HepG2 (cell line): ENCODE data around the gene FAM187B. TPM values are rescaled to one million over a fixed set of nuclear protein-coding genes. Genes with fewer than 3 reads are reported as not detected.

Experiments used
- DMAP1 ChIP-seq: IDR thresholded peaks from 2 replicates; pipeline ENCODE4 v1.6.1; 2016
- GATA4 ChIP-seq: sonication (generic); IDR thresholded peaks from 2 replicates; pipeline ENCODE4 v1.6.1; 2016; ENCODE audit warnings: antibody characterized with exemption, low read depth, borderline replicate concordance
- GTF3A ChIP-seq: sonication (generic); formaldehyde crosslinking; conservative IDR thresholded peaks from 2 replicates; pipeline ENCODE4 v1.4.0; 2020; ENCODE audit warnings: mild to moderate bottlenecking, missing genetic modification reagents
- MTA1 ChIP-seq: sonication (generic); formaldehyde crosslinking; IDR thresholded peaks from 2 replicates; pipeline ENCODE4 v1.4.0; 2020; ENCODE audit warnings: missing genetic modification reagents, mild to moderate bottlenecking, borderline replicate concordance
- NFE2L2 ChIP-seq: fragments of 150-350 bp; IDR thresholded peaks from 2 replicates; pipeline ENCODE4 v1.6.1; 2014; ENCODE audit warnings: low read length
- RORA ChIP-seq: sonication (generic); formaldehyde crosslinking; IDR thresholded peaks from 2 replicates; pipeline ENCODE4 v1.5.0; 2020; ENCODE audit warnings: mild to moderate bottlenecking, missing genetic modification reagents, moderate library complexity
- ZFX ChIP-seq: sonication (generic); formaldehyde crosslinking; IDR thresholded peaks from 2 replicates; pipeline ENCODE4 v1.4.0; 2020; ENCODE audit warnings: mild to moderate bottlenecking, low read depth, missing genetic modification reagents, moderate library complexity
- ZMYM3 ChIP-seq: sonication (generic); formaldehyde crosslinking; IDR thresholded peaks from 2 replicates; pipeline ENCODE4 v1.5.1; 2020; ENCODE audit warnings: mild to moderate bottlenecking, missing genetic modification reagents
- ZNF350 ChIP-seq: sonication (generic); formaldehyde crosslinking; IDR thresholded peaks from 2 replicates; pipeline ENCODE4 v1.4.0; 2020; ENCODE audit warnings: mild to moderate bottlenecking, low read depth, missing genetic modification reagents, borderline replicate concordance
- ZNF614 ChIP-seq: IDR thresholded peaks from 2 replicates; pipeline ENCODE4 v1.6.1; 2018; ENCODE audit warnings: missing biosample characterization, missing genetic modification reagents, inconsistent platforms, borderline replicate concordance
- polyA plus RNA-seq, 8 experiments: library from polyadenylated mRNA; depleted of rRNA in 3 of 8; stranded (reverse) in 7 of 8; unstranded in 1 of 8; fragments of >200 nt; fragmentation: Illumina TruSeq in 4 of 8; extraction: Trizol in 4 of 8; gene quantifications; 2 replicates each; pipeline versions ENCODE4 v1.2.1 to v1.2.3, GENCODE V29; 2011 to 2016; ENCODE audit warnings: low read depth in 4 of 8, missing spikeins in 1 of 8, mixed read lengths in 1 of 8; ENCODE audit not compliant: insufficient read depth in 1 of 8
- total RNA-seq, 5 experiments: library from RNA; depleted of rRNA; stranded (reverse); fragments of >200 nt; fragmentation: Illumina TruSeq; extraction: Trizol; gene quantifications; 2 replicates each; pipeline ENCODE4 v1.2.3, GENCODE V29; 2016; ENCODE audit warnings: low read depth in 1 of 5
- TF ChIP-seq, protein P1 (sequence below): sonication (generic); formaldehyde crosslinking; IDR thresholded peaks from 2 replicates; pipeline ENCODE4 v1.4.0; 2020; ENCODE audit warnings: missing genetic modification reagents, borderline replicate concordance
- TF ChIP-seq, protein P2 (sequence below): conservative IDR thresholded peaks from 2 replicates; pipeline ENCODE4 v1.6.1; 2018; ENCODE audit warnings: missing genetic modification reagents
- TF ChIP-seq, protein P3 (sequence below): sonication (generic); formaldehyde crosslinking; IDR thresholded peaks from 2 replicates; pipeline ENCODE4 v1.5.0; 2020; ENCODE audit warnings: mild to moderate bottlenecking, missing genetic modification reagents, moderate library complexity
- TF ChIP-seq, protein P4 (sequence below): sonication (generic); formaldehyde crosslinking; IDR thresholded peaks from 2 replicates; pipeline ENCODE4 v1.4.0; 2020; ENCODE audit warnings: missing genetic modification reagents
- TF ChIP-seq, protein P5 (sequence below): sonication (generic); formaldehyde crosslinking; IDR thresholded peaks from 2 replicates; pipeline ENCODE4 v1.5.1; 2020; ENCODE audit warnings: mild to moderate bottlenecking, missing genetic modification reagents

Gene FAM187B
- total and polyA plus RNA-seq, 2 of the 13 experiments (the other 11 are each of a cell fraction or from before 2014, with no cell fraction given), result not detected

DNA sequence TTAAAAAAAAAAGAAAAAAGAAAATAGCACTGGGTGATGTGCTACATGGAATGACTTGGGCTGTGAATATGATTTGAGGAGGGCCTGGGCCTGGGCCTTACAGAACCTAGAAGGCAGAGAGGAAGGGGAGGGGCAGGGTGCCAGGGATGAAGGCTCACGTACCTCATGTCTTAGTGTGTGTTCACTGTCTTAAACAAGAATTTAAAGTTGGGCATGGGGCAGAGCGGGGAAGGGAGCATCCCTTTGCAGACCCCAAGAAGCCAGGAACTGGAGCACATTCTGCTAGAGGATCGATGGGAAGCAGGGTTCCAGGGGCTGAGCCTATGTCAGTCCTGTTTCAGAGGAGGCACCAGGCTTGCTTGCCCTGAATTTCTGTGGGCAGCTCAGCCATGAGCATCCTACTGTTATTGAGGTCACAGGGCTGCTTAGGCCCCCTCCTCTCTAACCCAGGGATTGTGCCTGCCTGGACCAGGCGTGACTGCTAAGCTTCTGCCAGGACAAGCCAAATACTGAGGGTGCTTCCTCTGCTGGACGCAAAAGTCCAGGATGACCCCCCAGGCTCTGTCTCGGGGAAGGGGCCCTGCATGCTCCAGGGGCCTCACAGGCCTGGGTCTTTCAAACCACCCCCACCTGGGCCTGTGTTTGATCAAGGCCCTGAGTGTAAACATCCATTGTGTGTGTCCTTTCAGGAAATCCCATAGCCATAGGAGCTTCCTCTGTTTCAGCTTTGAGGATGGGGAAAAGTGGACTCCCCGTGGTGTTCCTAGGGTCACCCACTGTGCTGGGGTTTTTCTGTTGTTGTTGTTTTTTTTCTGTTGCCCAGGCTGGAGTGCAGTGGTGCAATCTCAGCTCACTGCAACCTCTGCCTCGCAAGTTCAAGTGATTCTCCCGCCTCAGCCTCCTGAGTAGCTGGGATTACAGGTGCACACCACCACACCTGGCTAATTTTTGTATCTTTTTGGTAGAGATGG, 25.1 kb upstream of the FAM187B start (continued):
- TF ChIP-seq, protein P1, sequence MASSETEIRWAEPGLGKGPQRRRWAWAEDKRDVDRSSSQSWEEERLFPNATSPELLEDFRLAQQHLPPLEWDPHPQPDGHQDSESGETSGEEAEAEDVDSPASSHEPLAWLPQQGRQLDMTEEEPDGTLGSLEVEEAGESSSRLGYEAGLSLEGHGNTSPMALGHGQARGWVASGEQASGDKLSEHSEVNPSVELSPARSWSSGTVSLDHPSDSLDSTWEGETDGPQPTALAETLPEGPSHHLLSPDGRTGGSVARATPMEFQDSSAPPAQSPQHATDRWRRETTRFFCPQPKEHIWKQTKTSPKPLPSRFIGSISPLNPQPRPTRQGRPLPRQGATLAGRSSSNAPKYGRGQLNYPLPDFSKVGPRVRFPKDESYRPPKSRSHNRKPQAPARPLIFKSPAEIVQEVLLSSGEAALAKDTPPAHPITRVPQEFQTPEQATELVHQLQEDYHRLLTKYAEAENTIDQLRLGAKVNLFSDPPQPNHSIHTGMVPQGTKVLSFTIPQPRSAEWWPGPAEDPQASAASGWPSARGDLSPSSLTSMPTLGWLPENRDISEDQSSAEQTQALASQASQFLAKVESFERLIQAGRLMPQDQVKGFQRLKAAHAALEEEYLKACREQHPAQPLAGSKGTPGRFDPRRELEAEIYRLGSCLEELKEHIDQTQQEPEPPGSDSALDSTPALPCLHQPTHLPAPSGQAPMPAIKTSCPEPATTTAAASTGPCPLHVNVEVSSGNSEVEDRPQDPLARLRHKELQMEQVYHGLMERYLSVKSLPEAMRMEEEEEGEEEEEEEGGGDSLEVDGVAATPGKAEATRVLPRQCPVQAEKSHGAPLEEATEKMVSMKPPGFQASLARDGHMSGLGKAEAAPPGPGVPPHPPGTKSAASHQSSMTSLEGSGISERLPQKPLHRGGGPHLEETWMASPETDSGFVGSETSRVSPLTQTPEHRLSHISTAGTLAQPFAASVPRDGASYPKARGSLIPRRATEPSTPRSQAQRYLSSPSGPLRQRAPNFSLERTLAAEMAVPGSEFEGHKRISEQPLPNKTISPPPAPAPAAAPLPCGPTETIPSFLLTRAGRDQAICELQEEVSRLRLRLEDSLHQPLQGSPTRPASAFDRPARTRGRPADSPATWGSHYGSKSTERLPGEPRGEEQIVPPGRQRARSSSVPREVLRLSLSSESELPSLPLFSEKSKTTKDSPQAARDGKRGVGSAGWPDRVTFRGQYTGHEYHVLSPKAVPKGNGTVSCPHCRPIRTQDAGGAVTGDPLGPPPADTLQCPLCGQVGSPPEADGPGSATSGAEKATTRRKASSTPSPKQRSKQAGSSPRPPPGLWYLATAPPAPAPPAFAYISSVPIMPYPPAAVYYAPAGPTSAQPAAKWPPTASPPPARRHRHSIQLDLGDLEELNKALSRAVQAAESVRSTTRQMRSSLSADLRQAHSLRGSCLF, result no peak
- peak; percentile 24; the same call in 1 of the 2 replicates for TF ChIP-seq ZNF614
- no peak for TF ChIP-seq GATA4
- TF ChIP-seq ZNF350, result 0 out of 2 replicates have a peak, but pooled peaks have one; percentile 22
- peak; percentile 86 for TF ChIP-seq ZFX (CRISPR knock-in tag)
- TF ChIP-seq, protein P2, sequence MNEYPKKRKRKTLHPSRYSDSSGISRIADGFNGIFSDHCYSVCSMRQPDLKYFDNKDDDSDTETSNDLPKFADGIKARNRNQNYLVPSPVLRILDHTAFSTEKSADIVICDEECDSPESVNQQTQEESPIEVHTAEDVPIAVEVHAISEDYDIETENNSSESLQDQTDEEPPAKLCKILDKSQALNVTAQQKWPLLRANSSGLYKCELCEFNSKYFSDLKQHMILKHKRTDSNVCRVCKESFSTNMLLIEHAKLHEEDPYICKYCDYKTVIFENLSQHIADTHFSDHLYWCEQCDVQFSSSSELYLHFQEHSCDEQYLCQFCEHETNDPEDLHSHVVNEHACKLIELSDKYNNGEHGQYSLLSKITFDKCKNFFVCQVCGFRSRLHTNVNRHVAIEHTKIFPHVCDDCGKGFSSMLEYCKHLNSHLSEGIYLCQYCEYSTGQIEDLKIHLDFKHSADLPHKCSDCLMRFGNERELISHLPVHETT (CRISPR knock-in tag), result no peak
- no peak for TF ChIP-seq GTF3A (CRISPR knock-in tag)
- TF ChIP-seq, protein P3, sequence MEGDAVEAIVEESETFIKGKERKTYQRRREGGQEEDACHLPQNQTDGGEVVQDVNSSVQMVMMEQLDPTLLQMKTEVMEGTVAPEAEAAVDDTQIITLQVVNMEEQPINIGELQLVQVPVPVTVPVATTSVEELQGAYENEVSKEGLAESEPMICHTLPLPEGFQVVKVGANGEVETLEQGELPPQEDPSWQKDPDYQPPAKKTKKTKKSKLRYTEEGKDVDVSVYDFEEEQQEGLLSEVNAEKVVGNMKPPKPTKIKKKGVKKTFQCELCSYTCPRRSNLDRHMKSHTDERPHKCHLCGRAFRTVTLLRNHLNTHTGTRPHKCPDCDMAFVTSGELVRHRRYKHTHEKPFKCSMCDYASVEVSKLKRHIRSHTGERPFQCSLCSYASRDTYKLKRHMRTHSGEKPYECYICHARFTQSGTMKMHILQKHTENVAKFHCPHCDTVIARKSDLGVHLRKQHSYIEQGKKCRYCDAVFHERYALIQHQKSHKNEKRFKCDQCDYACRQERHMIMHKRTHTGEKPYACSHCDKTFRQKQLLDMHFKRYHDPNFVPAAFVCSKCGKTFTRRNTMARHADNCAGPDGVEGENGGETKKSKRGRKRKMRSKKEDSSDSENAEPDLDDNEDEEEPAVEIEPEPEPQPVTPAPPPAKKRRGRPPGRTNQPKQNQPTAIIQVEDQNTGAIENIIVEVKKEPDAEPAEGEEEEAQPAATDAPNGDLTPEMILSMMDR (CRISPR knock-in tag), result no peak
- peak; percentile 58; the same call in 1 of the 2 replicates for TF ChIP-seq MTA1 (CRISPR knock-in tag)
- no peak for TF ChIP-seq DMAP1 (CRISPR knock-in tag)
- no peak for TF ChIP-seq RORA (CRISPR knock-in tag)
- TF ChIP-seq ZMYM3, result peak; percentile 80; the same call in 1 of the 2 replicates
- TF ChIP-seq, protein P4, sequence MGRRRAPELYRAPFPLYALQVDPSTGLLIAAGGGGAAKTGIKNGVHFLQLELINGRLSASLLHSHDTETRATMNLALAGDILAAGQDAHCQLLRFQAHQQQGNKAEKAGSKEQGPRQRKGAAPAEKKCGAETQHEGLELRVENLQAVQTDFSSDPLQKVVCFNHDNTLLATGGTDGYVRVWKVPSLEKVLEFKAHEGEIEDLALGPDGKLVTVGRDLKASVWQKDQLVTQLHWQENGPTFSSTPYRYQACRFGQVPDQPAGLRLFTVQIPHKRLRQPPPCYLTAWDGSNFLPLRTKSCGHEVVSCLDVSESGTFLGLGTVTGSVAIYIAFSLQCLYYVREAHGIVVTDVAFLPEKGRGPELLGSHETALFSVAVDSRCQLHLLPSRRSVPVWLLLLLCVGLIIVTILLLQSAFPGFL (CRISPR knock-in tag), result no peak
- TF ChIP-seq, protein P5, sequence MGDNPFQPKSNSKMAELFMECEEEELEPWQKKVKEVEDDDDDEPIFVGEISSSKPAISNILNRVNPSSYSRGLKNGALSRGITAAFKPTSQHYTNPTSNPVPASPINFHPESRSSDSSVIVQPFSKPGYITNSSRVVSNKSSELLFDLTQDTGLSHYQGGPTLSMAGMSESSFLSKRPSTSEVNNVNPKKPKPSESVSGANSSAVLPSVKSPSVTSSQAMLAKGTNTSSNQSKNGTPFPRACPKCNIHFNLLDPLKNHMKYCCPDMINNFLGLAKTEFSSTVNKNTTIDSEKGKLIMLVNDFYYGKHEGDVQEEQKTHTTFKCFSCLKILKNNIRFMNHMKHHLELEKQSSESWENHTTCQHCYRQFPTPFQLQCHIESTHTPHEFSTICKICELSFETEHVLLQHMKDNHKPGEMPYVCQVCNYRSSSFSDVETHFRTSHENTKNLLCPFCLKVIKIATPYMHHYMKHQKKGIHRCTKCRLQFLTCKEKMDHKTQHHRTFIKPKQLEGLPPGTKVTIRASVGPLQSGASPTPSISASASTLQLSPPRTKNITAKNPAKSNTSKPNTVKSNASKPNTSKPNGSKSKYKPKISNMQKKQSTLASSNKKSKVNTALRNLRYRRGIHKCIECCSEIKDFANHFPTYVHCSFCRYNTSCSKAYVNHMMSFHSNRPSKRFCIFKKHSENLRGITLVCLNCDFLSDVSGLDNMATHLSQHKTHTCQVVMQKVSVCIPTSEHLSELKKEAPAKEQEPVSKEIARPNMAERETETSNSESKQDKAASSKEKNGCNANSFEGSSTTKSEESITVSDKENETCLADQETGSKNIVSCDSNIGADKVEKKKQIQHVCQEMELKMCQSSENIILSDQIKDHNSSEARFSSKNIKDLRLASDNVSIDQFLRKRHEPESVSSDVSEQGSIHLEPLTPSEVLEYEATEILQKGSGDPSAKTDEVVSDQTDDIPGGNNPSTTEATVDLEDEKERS (CRISPR knock-in tag), result peak; percentile 65; the same call in 1 of the 2 replicates
- TF ChIP-seq NFE2L2, result no peak
